NCI-H187 treated with DMSO at 0.1 percent for 48 hours (cell line): ENCODE measurements around the gene P3H4.

Source experiments
- DNase-seq: peaks from one replicate; lab custom pipeline; 2025; lab: John Stamatoyannopoulos, UW

Gene P3H4

DNA sequence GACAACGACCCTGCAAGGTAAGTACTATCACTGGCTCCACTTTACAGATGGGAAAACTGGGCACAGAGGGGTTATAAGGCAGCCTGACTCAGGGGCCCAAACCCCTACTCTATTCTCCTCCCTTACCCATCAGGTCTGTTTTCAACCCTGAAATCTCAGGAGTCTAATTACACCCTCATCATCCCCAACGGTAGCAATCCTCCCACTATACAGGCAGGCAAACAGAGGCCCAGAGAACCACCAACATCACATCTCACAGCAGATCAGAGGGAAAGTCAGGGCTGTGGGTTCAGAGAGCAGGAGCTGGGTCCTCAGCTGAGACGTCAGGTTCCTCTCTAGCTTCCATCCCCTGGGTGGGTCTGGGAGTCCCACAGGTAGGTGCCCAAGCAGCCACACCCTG, 41.8 kb downstream of the P3H4 start:
- DNase-seq = no peak

DNA sequence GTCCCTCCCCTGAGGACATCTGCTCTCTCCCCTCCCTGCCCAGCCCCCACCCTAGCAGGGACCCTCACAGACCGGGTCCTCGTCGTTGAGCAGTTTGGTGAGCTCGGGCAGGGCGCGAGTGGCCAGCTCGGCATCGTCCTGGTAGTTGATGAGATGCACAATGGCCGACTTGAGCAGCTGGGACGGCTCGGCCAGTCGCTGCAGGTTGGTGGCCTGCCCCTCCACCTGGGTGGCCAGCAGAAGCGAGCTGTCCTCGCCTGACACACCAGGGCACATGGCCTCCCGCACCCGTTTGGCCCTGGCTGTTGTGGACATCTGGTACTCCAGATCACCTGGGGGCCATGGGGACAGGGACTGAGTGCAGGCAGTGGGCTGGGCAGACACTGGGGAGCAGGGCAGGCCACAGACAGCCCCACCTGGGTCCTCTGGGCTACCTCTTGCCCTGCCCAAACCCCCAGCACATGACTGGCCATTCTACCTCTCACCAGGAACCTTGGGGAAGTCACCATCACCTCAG, 42.3 kb downstream of the P3H4 start:
- DNase-seq = no peak

DNA sequence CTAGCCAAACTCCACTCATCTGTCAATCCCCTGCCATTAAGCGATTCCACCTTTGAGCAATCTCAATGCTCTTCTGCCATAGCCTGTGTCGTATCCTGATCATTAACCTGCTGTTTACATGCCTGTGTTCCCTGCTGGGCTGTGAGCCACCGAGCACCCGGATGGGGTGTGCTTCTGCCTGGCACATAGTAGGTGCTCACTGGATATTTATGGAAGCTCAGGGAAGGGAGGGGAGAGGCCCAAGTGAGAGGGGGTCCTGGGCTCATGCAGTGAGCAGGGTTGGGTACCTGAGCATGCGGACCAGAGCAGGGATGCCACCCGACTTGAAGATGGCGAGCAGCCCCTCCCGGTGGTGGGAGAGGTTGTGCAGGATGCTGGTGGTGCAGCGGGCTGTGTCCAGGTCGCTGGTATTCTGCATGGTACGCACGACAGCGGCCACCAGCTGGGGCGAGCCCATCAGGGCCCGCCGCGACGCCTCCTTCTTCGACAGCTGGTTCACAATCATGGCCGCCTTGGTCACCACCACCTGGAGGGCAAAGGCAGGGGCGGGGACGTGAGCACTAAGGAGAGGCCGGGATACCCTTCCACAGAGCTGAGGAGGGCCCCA, 43.0 kb downstream of the P3H4 start:
- DNase-seq = no peak

DNA sequence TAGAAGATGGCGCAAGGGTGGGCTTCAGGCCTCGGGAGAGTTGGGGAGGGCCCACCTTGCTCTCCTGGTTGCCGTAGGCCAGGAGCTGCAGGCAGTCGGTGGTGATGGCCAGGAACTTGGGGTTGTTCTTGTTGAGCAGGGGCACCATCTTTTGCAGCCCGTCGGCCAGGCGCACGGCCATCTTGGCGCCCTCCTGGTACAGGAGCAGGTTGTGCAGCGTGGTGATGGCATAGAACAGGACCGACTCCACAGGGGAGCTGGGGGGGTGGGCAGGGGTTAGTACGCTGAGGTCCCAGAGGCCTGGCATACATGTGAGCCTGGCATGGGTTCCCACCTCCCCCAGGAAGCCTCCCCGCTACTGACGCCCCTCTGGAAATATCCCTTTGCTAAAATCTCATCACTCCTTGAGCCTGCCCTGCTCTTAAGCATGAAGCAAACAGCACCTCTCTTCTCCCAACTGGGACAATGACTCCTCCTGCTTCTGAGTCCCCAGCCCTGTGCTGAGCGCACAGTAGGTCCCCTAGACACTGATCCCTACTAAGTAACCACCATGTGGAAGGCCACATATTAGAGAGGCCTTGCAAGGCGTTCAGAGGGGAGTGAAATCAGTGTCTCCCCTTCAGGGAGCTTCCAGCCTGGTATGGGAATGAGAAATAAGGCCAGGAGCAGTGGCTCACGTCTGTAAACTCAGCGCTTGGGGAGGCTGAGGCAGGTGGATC, 44.3 kb downstream of the P3H4 start:
- no peak for DNase-seq

DNA sequence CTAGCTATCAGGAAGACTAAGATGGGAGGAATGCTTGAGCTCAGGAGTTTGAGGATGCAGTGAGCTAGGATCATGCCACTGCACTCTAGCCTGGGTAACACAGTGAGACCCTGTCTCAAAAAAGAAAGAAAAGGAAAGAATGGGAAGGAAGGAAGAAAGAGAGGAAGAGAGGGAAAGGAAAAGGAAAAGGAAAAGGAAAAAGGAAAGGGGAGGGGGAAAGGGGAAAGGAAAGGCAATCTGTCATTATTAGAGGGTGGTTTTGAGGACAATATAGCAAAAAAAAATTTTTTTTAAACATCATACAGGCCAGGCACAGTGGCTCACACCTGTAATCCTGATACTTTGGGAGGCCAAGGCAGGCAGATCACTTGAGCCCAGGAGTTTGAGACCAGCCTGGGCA, 45.6 kb downstream of the P3H4 start:
- no peak for DNase-seq

DNA sequence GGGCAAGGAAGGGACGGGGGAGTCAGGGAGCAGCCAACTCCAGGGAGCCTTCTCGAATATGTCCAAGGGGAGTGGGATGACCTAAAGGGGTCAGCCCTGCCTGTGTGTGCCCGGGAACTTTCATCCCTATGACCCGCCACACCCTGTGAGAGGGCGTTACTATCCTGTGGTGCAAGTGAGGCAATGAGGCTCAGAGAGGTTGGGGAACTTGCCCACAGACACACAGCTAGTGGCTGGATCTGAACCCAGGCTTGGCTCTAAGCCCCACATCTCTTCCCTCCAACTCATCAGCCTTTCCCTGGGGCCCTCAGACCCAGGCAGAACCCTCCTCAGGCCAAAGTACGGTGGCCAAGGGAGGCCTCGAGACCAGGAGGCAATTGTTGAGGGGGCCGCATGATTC, 48.4 kb downstream of the P3H4 start:
- DNase-seq = no peak

DNA sequence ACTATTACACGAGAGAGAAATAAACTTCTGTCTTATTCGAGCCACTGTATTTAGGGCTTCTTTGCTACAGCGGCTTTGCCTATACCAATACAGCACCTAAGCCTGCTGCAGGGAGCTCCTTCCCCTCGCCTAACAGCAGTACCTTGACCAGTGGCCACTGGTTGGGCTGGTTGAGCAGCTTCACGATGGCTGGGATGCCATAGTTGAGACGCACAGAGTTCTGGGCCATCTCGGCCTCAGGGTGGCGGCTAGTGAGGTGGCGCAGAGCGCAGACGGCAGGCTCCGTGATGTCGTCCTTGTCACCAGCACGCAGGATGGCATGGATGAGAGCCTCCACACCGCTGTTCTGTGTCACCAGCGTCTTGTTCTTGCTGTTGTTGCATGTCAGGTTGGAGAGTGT, 48.9 kb downstream of the P3H4 start:
- DNase-seq = no peak

DNA sequence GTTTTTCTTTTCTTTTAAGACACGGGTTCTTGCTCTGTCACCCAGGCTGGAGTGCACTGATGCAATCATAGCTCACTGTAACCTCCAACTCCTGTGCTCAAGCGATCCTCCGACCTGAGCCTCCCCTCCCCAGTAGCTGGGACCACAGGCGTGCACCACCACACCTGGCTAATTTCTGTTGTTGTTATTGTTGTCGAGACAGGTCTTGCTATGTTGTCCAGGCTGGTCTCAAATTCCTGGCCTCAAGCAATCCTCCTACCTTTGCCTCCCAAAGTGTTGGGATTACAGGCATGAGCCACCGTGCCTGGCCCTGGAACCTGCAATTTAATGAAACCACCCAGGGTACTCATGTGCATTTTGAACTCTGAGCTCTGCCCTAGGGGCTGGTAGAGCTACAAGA, 49.4 kb downstream of the P3H4 start:
- DNase-seq = no peak

DNA sequence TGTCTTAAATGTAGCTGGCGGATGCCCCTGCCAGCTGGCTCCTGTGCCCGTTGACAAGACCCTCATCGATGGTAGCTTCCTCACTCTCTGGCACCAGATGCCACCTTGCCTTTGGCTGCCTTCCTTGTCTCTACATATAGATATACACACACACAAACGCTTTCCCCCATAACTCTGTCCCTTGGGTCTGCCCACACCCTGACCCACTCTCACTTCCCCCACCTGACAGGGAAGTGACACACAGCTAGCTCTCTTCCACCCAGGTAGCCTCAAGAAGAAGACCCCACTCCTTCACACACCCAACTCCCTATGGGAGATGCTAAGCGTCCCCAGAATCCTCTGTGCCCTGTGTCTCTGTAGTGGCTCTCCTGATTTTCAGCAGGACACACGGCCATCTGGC, 50.9 kb downstream of the P3H4 start:
- no peak for DNase-seq

DNA sequence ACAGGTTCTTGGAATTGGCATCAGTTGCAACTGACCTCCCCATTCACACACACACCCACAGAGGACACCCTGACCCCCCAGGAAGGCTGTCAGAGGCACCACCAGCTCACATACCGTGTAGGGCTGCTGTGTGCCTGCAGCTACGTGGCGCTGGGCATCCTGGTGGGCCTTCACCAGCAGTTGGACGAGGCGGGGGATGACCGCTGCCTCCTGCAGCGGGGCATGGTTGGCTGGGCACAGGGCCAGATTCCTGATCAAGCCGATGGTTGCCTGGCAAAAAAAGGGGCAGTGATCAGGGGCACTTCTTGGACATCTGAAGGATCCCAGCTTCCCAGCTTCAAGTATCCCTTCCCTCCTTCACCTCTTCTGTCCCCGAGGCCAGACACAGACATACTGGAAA, 53.1 kb downstream of the P3H4 start:
- no peak for DNase-seq

DNA sequence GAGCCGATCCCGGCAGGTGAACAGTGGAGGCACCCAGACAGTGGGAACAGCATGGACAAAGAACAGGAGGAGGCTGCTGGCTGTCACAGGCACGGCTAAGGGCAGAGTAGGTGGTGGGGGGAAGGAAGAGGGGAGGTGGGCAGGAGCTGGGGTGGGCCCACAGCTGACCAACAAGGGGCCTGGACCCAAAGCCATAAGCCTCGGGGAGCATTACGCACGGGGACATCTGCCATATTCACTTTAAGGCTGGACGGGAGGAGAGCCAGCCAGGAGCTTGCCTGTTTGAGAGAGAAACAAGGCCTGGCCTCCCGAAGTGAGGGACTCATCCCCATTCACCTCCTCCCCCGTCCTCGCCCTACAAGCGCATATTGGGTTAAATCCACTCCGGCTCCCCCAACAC, 57.7 kb downstream of the P3H4 start:
- no peak for DNase-seq
